SK-N-SH treated with all-trans-retinoic acid at 6 μM for 48 hours (cell line): ENCODE results near the gene MCTP2.

Experiments
- ATAC-seq: fragments of 200-7000 bp; cut with Tn5 transposase; 3 replicates; pipeline ENCODE4 v1.9.1; 2020; ENCODE audit warnings: mild to moderate bottlenecking, moderate library complexity
- ARNTL ChIP-seq: fragments of 450-650 bp; formaldehyde crosslinking; IDR thresholded peaks from 2 replicates; pipeline ENCODE4 v1.5.0; 2020; ENCODE audit warnings: low read depth, mild to moderate bottlenecking, moderate library complexity, borderline replicate concordance
- BACH2 ChIP-seq: fragments of 250-450 bp; sonication (Bioruptor Pico); IDR thresholded peaks from 2 replicates; pipeline ENCODE4 v1.9.0; 2021; ENCODE audit warnings: mild to moderate bottlenecking, borderline replicate concordance
- CSDC2 ChIP-seq: fragments of 250-450 bp; sonication (Bioruptor Pico); IDR thresholded peaks from 2 replicates; pipeline ENCODE4 v1.5.0; 2020; ENCODE audit warnings: mild to moderate bottlenecking, moderate library complexity
- GLIS3 ChIP-seq: fragments of 250-450 bp; sonication (Bioruptor Pico); IDR thresholded peaks from 2 replicates; pipeline ENCODE4 v1.5.0; 2020; ENCODE audit warnings: mild to moderate bottlenecking, moderate library complexity
- ISL1 ChIP-seq: fragments of 250-450 bp; sonication (Bioruptor Pico); IDR thresholded peaks from 2 replicates; pipeline ENCODE4 v2.1.2; 2022; ENCODE audit warnings: mild to moderate bottlenecking, moderate library complexity
- OSR1 ChIP-seq: fragments of 250-450 bp; sonication (Bioruptor Pico); IDR thresholded peaks from 2 replicates; pipeline ENCODE4 v1.8.0; 2022; ENCODE audit warnings: moderate library complexity, mild to moderate bottlenecking, inconsistent platforms
- PPARA ChIP-seq: fragments of 250-450 bp; sonication (Bioruptor Pico); IDR thresholded peaks from 2 replicates; pipeline ENCODE4 v1.5.0; 2020; ENCODE audit warnings: mild to moderate bottlenecking, borderline replicate concordance
- RARB ChIP-seq: fragments of 250-450 bp; sonication (Bioruptor Pico); IDR thresholded peaks from 2 replicates; pipeline ENCODE4 v1.8.0; 2021; ENCODE audit warnings: mild to moderate bottlenecking, moderate library complexity
- SNAI2 ChIP-seq: fragments of 250-450 bp; sonication (Bioruptor Pico); IDR thresholded peaks from 2 replicates; pipeline ENCODE4 v1.5.0; 2020; ENCODE audit warnings: mild to moderate bottlenecking, moderate library complexity
- TCF4 ChIP-seq: fragments of 250-450 bp; sonication (Bioruptor Pico); IDR thresholded peaks from 2 replicates; pipeline ENCODE4 v1.8.0; 2021; ENCODE audit warnings: mild to moderate bottlenecking, moderate library complexity, borderline replicate concordance
- TOX ChIP-seq: fragments of 250-450 bp; sonication (Bioruptor Pico); IDR thresholded peaks from 2 replicates; pipeline ENCODE4 v1.8.0; 2021; ENCODE audit warnings: mild to moderate bottlenecking, moderate library complexity, borderline replicate concordance
- ZC3H10 ChIP-seq: fragments of 250-450 bp; sonication (Bioruptor Pico); IDR thresholded peaks from 2 replicates; pipeline ENCODE4 v1.5.1; 2021; ENCODE audit warnings: mild to moderate bottlenecking, moderate library complexity
- ZFP3 ChIP-seq: fragments of 250-450 bp; sonication (Bioruptor Pico); IDR thresholded peaks from 2 replicates; pipeline ENCODE4 v1.5.0; 2020; ENCODE audit warnings: mild to moderate bottlenecking, moderate library complexity
- ZFP30 ChIP-seq: fragments of 450-650 bp; formaldehyde crosslinking; IDR thresholded peaks from 2 replicates; pipeline ENCODE4 v1.5.0; 2022; ENCODE audit warnings: mild to moderate bottlenecking, moderate library complexity
- ZNF565 ChIP-seq: fragments of 450-650 bp; formaldehyde crosslinking; conservative IDR thresholded peaks from 2 replicates; pipeline ENCODE4 v1.5.0; 2020; ENCODE audit warnings: low read depth, mild to moderate bottlenecking, moderate library complexity
- ZNF70 ChIP-seq: fragments of 450-650 bp; formaldehyde crosslinking; IDR thresholded peaks from 2 replicates; pipeline ENCODE4 v1.5.0; 2020; ENCODE audit warnings: mild to moderate bottlenecking, moderate library complexity
- ZNF8 ChIP-seq: fragments of 450-650 bp; formaldehyde crosslinking; IDR thresholded peaks from 2 replicates; pipeline ENCODE4 v1.5.0; 2020; ENCODE audit warnings: mild to moderate bottlenecking, moderate library complexity
- TF ChIP-seq, protein P1 (sequence below): fragments of 250-450 bp; sonication (Bioruptor Pico); IDR thresholded peaks from 2 replicates; pipeline ENCODE4 v1.5.0; 2020; ENCODE audit warnings: mild to moderate bottlenecking, moderate library complexity
- TF ChIP-seq, protein P2 (sequence below): fragments of 250-450 bp; sonication (Bioruptor Pico); IDR thresholded peaks from 2 replicates; pipeline ENCODE4 v1.5.1; 2021; ENCODE audit warnings: mild to moderate bottlenecking, moderate library complexity
- TF ChIP-seq, protein P3 (sequence below): fragments of 250-450 bp; sonication (Bioruptor Pico); IDR thresholded peaks from 2 replicates; pipeline ENCODE4 v1.8.0; 2020; ENCODE audit warnings: mild to moderate bottlenecking, moderate library complexity, borderline replicate concordance
- TF ChIP-seq, protein P4 (sequence below): fragments of 250-450 bp; sonication (Bioruptor Pico); IDR thresholded peaks from 2 replicates; pipeline ENCODE4 v1.8.0; 2021; ENCODE audit warnings: low read depth, mild to moderate bottlenecking, moderate library complexity, borderline replicate concordance
- TF ChIP-seq, protein P5 (sequence below): fragments of 250-450 bp; sonication (Bioruptor Pico); IDR thresholded peaks from 2 replicates; pipeline ENCODE4 v1.5.1; 2020; ENCODE audit warnings: low read depth, mild to moderate bottlenecking, moderate library complexity

Gene MCTP2

DNA sequence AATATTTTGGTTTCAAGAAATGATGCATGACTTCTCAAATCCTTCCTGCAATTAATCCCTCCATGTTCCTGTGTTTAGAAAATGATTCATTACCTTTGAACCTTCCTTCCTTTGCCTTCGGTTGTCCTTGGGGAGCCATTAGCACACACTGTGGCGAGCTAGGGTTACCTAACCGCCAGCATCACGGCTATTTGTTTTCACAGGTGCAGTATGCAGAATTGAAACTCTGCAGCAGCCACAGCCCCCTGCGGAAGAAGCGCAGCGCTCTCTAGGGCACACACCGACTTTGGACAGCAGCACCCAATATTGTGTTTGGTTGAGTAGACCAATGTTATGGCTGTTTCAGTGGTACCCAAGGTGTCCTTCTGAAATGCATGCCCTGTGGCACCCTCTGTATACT lies 247.4 kb downstream of the MCTP2 start:
- TF ChIP-seq ZNF565 (CRISPR knock-in tag), result no peak
- TF ChIP-seq ZNF70 (CRISPR knock-in tag), result no peak
- TF ChIP-seq ARNTL, result no peak
- no peak for ATAC-seq

DNA sequence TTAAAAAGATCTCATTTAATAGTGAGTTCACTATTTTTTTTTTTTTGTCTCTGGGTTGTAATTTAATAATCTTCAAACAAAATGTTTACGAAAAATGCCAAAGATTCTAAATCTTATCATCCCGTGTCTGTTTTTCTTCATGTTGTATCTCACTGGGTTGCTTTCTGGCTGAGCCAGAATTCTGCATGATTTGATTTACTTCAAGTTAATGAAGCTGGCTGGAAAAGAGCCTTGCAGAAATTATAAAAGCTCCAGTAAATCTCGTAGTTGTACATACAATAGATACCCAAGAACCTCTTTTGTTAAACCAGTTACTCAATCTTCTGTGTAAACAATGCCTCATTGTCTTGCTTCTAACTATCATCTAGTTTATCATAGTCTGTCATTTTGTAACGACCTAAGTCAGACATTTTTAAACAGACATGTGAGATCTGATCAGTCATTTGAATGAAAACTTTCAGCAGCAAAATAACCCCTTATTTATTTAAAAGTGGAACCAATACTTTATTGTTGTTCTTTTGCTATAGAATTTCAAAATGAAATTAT lies 249.0 kb downstream of the MCTP2 start:
- TF ChIP-seq TOX (no peak), OSR1 (no peak), CSDC2 (CRISPR knock-in tag) (no peak), SNAI2 (CRISPR knock-in tag) (0 out of 2 replicates have a peak, but pooled peaks have one; percentile 70), PPARA (CRISPR knock-in tag) (0 out of 2 replicates have a peak, but pooled peaks have one; percentile 45), ZFP30 (CRISPR knock-in tag) (no peak), TCF4 (peak; percentile 98), ZC3H10 (CRISPR knock-in tag) (no peak), ARNTL (no peak; the same call in 1 of the 2 replicates), ZNF8 (CRISPR knock-in tag) (peak; percentile 51), ISL1 (CRISPR knock-in tag) (peak; percentile 96), ZFP3 (peak; percentile 44; the same call in 1 of the 2 replicates), GLIS3 (CRISPR knock-in tag) (peak; percentile 53; the same call in 1 of the 2 replicates), ZNF70 (CRISPR knock-in tag) (peak; percentile 23; the same call in 1 of the 2 replicates), BACH2 (no peak)
- TF ChIP-seq, protein P1, sequence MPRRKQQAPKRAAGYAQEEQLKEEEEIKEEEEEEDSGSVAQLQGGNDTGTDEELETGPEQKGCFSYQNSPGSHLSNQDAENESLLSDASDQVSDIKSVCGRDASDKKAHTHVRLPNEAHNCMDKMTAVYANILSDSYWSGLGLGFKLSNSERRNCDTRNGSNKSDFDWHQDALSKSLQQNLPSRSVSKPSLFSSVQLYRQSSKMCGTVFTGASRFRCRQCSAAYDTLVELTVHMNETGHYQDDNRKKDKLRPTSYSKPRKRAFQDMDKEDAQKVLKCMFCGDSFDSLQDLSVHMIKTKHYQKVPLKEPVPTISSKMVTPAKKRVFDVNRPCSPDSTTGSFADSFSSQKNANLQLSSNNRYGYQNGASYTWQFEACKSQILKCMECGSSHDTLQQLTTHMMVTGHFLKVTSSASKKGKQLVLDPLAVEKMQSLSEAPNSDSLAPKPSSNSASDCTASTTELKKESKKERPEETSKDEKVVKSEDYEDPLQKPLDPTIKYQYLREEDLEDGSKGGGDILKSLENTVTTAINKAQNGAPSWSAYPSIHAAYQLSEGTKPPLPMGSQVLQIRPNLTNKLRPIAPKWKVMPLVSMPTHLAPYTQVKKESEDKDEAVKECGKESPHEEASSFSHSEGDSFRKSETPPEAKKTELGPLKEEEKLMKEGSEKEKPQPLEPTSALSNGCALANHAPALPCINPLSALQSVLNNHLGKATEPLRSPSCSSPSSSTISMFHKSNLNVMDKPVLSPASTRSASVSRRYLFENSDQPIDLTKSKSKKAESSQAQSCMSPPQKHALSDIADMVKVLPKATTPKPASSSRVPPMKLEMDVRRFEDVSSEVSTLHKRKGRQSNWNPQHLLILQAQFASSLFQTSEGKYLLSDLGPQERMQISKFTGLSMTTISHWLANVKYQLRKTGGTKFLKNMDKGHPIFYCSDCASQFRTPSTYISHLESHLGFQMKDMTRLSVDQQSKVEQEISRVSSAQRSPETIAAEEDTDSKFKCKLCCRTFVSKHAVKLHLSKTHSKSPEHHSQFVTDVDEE (CRISPR knock-in tag), result peak; percentile 97
- TF ChIP-seq, protein P2, sequence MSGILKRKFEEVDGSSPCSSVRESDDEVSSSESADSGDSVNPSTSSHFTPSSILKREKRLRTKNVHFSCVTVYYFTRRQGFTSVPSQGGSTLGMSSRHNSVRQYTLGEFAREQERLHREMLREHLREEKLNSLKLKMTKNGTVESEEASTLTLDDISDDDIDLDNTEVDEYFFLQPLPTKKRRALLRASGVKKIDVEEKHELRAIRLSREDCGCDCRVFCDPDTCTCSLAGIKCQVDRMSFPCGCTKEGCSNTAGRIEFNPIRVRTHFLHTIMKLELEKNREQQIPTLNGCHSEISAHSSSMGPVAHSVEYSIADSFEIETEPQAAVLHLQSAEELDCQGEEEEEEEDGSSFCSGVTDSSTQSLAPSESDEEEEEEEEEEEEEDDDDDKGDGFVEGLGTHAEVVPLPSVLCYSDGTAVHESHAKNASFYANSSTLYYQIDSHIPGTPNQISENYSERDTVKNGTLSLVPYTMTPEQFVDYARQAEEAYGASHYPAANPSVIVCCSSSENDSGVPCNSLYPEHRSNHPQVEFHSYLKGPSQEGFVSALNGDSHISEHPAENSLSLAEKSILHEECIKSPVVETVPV (CRISPR knock-in tag), result peak; percentile 75; the same call in 1 of the 2 replicates
- TF ChIP-seq, protein P3, sequence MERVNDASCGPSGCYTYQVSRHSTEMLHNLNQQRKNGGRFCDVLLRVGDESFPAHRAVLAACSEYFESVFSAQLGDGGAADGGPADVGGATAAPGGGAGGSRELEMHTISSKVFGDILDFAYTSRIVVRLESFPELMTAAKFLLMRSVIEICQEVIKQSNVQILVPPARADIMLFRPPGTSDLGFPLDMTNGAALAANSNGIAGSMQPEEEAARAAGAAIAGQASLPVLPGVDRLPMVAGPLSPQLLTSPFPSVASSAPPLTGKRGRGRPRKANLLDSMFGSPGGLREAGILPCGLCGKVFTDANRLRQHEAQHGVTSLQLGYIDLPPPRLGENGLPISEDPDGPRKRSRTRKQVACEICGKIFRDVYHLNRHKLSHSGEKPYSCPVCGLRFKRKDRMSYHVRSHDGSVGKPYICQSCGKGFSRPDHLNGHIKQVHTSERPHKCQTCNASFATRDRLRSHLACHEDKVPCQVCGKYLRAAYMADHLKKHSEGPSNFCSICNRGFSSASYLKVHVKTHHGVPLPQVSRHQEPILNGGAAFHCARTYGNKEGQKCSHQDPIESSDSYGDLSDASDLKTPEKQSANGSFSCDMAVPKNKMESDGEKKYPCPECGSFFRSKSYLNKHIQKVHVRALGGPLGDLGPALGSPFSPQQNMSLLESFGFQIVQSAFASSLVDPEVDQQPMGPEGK, result peak; percentile 68; the same call in 1 of the 2 replicates
- TF ChIP-seq, protein P4, sequence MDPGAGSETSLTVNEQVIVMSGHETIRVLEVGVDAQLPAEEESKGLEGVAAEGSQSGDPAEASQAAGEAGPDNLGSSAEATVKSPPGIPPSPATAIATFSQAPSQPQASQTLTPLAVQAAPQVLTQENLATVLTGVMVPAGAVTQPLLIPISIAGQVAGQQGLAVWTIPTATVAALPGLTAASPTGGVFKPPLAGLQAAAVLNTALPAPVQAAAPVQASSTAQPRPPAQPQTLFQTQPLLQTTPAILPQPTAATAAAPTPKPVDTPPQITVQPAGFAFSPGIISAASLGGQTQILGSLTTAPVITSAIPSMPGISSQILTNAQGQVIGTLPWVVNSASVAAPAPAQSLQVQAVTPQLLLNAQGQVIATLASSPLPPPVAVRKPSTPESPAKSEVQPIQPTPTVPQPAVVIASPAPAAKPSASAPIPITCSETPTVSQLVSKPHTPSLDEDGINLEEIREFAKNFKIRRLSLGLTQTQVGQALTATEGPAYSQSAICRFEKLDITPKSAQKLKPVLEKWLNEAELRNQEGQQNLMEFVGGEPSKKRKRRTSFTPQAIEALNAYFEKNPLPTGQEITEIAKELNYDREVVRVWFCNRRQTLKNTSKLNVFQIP, result no peak
- TF ChIP-seq, protein P5, sequence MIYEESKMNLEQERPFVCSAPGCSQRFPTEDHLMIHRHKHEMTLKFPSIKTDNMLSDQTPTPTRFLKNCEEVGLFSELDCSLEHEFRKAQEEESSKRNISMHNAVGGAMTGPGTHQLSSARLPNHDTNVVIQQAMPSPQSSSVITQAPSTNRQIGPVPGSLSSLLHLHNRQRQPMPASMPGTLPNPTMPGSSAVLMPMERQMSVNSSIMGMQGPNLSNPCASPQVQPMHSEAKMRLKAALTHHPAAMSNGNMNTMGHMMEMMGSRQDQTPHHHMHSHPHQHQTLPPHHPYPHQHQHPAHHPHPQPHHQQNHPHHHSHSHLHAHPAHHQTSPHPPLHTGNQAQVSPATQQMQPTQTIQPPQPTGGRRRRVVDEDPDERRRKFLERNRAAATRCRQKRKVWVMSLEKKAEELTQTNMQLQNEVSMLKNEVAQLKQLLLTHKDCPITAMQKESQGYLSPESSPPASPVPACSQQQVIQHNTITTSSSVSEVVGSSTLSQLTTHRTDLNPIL (CRISPR knock-in tag), result peak; percentile 46; the same call in 1 of the 2 replicates
- no peak for ATAC-seq

DNA sequence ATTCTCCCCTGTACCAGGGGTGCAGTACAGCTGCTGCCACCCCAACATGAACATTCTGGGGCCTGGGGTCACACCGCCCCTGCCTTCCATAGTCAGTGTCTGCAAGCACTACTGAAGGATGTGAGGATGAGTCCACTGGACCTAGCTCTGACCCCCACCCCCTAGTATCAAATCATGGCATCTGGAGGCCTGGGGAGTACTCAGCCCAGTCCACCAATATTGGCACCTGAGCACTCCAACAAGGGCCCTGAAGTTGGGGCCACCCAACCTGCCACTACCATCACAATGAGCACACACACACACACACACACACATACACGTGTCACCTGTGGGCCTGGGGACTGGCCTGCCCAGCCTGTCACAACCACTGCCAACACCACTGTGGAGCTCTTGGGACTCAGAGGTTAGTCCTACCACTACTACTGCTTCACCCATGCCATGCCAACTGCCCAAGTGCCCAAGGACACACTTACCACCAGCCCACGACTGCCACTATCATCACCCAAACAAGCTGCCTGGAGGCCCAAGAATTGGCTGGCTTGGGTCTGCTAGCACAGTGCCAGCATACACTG lies 253.9 kb downstream of the MCTP2 start:
- no peak for ATAC-seq
- TF ChIP-seq OSR1 (no peak), SNAI2 (CRISPR knock-in tag) (no peak), TCF4 (no peak), RARB (no peak), GLIS3 (CRISPR knock-in tag) (no peak), ZNF8 (CRISPR knock-in tag) (no peak), ZNF565 (CRISPR knock-in tag) (no peak), BACH2 (no peak), PPARA (CRISPR knock-in tag) (no peak)
- TF ChIP-seq, protein P4, result no peak
- TF ChIP-seq, protein P5 (CRISPR knock-in tag), result no peak
